ENCODE measurements around the gene RAB11FIP4. TPM values are rescaled to one million over a fixed set of nuclear protein-coding genes. Genes with fewer than 3 reads are reported as not detected.

Gene RAB11FIP4
- total and polyA plus RNA-seq, 10 of the 15 experiments (the other 5 are each of a cell fraction or from before 2014, with no cell fraction given): 1.4 to 27.0 (median 17.6) TPM

DNA sequence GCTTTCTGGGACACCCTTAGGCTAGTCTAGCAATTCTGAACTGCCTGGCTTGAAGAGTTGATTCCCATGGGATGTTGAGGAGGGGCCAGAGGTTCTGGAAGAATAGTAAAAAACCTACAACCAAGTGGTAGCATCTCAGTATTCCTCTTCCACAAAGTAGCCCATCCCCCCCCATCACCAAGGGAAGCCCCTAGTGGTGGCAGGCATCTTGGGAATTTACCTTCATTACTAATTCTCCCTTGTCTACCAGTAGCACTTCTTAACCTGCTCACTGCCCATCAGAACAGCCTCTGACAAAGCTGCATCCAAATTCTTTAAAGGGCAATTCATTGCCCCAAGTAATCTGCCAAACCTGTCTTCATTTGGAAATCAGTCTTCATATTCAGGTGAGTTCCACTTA lies 12.8 kb upstream of the RAB11FIP4 start (continued):
- TF ChIP-seq SMAD1 (IDR thresholded peaks at IDR 0.05; ENCODE audit: low read depth, partially characterized antibody): no peak
- TF ChIP-seq, protein P1, sequence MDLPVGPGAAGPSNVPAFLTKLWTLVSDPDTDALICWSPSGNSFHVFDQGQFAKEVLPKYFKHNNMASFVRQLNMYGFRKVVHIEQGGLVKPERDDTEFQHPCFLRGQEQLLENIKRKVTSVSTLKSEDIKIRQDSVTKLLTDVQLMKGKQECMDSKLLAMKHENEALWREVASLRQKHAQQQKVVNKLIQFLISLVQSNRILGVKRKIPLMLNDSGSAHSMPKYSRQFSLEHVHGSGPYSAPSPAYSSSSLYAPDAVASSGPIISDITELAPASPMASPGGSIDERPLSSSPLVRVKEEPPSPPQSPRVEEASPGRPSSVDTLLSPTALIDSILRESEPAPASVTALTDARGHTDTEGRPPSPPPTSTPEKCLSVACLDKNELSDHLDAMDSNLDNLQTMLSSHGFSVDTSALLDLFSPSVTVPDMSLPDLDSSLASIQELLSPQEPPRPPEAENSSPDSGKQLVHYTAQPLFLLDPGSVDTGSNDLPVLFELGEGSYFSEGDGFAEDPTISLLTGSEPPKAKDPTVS (IDR thresholded peaks at IDR 0.05; ENCODE audit: low read depth, low read length): no peak
- TF ChIP-seq, protein P2, sequence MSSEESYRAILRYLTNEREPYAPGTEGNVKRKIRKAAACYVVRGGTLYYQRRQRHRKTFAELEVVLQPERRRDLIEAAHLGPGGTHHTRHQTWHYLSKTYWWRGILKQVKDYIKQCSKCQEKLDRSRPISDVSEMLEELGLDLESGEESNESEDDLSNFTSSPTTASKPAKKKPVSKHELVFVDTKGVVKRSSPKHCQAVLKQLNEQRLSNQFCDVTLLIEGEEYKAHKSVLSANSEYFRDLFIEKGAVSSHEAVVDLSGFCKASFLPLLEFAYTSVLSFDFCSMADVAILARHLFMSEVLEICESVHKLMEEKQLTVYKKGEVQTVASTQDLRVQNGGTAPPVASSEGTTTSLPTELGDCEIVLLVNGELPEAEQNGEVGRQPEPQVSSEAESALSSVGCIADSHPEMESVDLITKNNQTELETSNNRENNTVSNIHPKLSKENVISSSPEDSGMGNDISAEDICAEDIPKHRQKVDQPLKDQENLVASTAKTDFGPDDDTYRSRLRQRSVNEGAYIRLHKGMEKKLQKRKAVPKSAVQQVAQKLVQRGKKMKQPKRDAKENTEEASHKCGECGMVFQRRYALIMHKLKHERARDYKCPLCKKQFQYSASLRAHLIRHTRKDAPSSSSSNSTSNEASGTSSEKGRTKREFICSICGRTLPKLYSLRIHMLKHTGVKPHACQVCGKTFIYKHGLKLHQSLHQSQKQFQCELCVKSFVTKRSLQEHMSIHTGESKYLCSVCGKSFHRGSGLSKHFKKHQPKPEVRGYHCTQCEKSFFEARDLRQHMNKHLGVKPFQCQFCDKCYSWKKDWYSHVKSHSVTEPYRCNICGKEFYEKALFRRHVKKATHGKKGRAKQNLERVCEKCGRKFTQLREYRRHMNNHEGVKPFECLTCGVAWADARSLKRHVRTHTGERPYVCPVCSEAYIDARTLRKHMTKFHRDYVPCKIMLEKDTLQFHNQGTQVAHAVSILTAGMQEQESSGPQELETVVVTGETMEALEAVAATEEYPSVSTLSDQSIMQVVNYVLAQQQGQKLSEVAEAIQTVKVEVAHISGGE (CRISPR knock-in tag; IDR thresholded peaks at IDR 0.05): no peak

DNA sequence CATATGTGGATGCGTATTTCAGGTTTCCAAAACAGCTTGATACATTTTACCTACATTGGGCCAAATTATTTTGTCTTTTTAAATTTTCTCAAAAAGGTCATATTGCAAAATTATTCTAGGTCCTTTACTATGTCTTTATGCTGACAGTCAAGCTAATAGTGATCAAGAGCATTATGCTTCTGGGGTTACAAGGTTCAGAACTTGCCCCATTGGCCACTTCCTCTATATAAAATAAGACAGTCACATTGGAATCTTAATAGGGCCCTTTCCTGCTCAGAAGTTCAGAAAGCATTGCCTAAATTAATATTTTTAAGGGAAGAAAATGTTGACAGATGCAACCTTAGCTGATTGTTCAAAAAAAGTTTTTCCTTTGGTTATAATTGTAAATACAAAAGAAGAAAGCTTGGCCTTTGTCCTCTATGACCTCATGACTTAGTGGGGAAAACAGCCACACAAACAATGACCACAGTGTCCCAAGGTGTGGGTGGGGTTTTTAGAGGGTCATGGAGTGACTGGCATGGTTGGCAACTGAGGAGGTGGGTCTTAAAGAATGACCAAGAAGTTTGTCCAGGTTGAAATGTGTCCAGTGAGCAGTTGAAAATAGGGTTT lies 11.8 kb upstream of the RAB11FIP4 start:
- in situ Hi-C loops (cut with MboI): no loop called here
- FAIRE-seq: no peak
- CTCF ChIA-PET: interaction anchor here (0.5 to 2.9 kb wide), 4 partner anchors 9 to 1572 kb away, joined by 3 to 13 read pairs (median 3); no protein-coding TSS in a partner anchor
- no peak for TF ChIP-seq ZSCAN29 (IDR thresholded peaks at IDR 0.05)
- TF ChIP-seq CEBPZ (IDR thresholded peaks at IDR 0.05; ENCODE audit: low read depth, low read length): no peak
- no peak for TF ChIP-seq LARP7 (IDR thresholded peaks at IDR 0.05)
- TF ChIP-seq ZBTB40 (IDR thresholded peaks at IDR 0.05; ENCODE audit: borderline replicate concordance): no peak
- TF ChIP-seq TCF3 (IDR thresholded peaks at IDR 0.05; ENCODE audit: borderline replicate concordance, insufficient read depth, low read depth, low read length): no peak

More for the DNA sequence above, 11.8 kb upstream of the RAB11FIP4 start:
- intact Hi-C loops (cut with micrococcal nuclease; ENCODE audit: unreplicated experiment): no loop called here
- no peak overlapping the region for H3K9ac ChIP-seq (ENCODE audit: control insufficient read depth, insufficient read depth, low read length)
- no TSS peak for BruUV-seq (replicated peaks)
- POLR2A ChIA-PET: interaction anchor here (0.7 kb wide), 1 partner anchor 138 kb away, joined by 3 read pairs; no protein-coding TSS in a partner anchor
- no peaks in the 10 kb centered on the region for H4K20me1 ChIP-seq (ENCODE audit: control insufficient read depth, insufficient read depth)
- H3K36me3 ChIP-seq (ENCODE audit: control insufficient read depth in 2 of 2, insufficient read depth in 2 of 2, low read length in 1 of 2): peaks cover 0 to 8% of the 10 kb centered on the region in 2 experiments; a peak in 1 of 4 replicates
- DNase-seq (ENCODE audit: low read depth, low spot score) (no peak), ATAC-seq (no peak)
- RAD21 ChIA-PET (ENCODE audit: unreplicated experiment): interaction anchor here (0.7 kb wide), 1 partner anchor 24 kb away, joined by 4 read pairs; no protein-coding TSS in a partner anchor
- no peaks in the 10 kb centered on the region for H3K9me3 ChIP-seq (replicated peaks; ENCODE audit: control insufficient read depth, insufficient read depth, low read length)
- SMC1A ChIA-PET (ENCODE audit: uncharacterized antibody, unreplicated experiment): no interaction called here
- H3K4me2 ChIP-seq (ENCODE audit: control insufficient read depth, insufficient read depth): no peak overlapping the region
- H2AFZ ChIP-seq (ENCODE audit: control insufficient read depth, low read depth, low read length): no peak overlapping the region
- WGBS (ENCODE audit: insufficient coverage, insufficient replicate concordance, low lambda C conversion rate, missing lambda C conversion rate): 95% methylated on average over 1 of the region's 1 CpG
- H3K79me2 ChIP-seq (ENCODE audit: control insufficient read depth, insufficient read depth, low read length): no peaks in the 10 kb centered on the region
- H3K4me3 ChIP-seq: no peak overlapping the region
- no peak overlapping the region for H3K27ac ChIP-seq (ENCODE audit: control insufficient read depth, insufficient read depth)
- no peaks in the 10 kb centered on the region for H3K27me3 ChIP-seq (replicated peaks in 1 of 2; ENCODE audit: control insufficient read depth in 2 of 2, insufficient read depth in 2 of 2, low read length in 1 of 2)
- H3K4me1 ChIP-seq (ENCODE audit: control insufficient read depth, insufficient read depth, low read length): no peaks in the 10 kb centered on the region; the same call in 1 of the 2 replicates
